Endothelial cell of umbilical vein (primary cell): ENCODE results near the gene DUSP18.

ENCODE experiments used
- EZH2 ChIP-seq: IDR thresholded peaks from 2 replicates; pipeline ENCODE4 v1.6.1; 2012; ENCODE audit warnings: borderline replicate concordance, low read depth, mild to moderate bottlenecking, moderate library complexity, low read length, inconsistent platforms; ENCODE audit not compliant: severe bottlenecking
- FOS ChIP-seq: IDR thresholded peaks from 2 replicates; pipeline ENCODE4 v1.6.1; 2011; ENCODE audit warnings: mild to moderate bottlenecking, low read length, moderate library complexity, borderline replicate concordance; ENCODE audit not compliant: insufficient read depth
- GATA2 ChIP-seq: IDR thresholded peaks from 2 replicates; pipeline ENCODE4 v1.7.0; 2011; ENCODE audit warnings: low read depth, mild to moderate bottlenecking, moderate library complexity, mixed read lengths, low read length; ENCODE audit not compliant: insufficient read length, insufficient read depth
- JUN ChIP-seq: IDR thresholded peaks from 2 replicates; pipeline ENCODE4 v1.6.1; 2011; ENCODE audit warnings: borderline replicate concordance, low read depth; ENCODE audit not compliant: insufficient read length, insufficient read depth
- MAX ChIP-seq: IDR thresholded peaks from 2 replicates; pipeline ENCODE4 v1.6.1; 2011; ENCODE audit not compliant: insufficient read depth, insufficient read length
- POLR2A ChIP-seq: IDR thresholded peaks from 2 replicates; pipeline ENCODE4 v1.6.1; 2012; ENCODE audit warnings: low read depth, mild to moderate bottlenecking, control low read depth, low read length
- TF ChIP-seq, protein P1 (sequence below), 2 donors: IDR thresholded peaks; 1 replicate in 1 of 2; 2 replicates in 1 of 2; pipeline ENCODE4 v1.5.1; 2011; ENCODE audit warnings: low read length in 2 of 2, mild to moderate bottlenecking in 2 of 2, moderate library complexity in 2 of 2, control low read depth in 1 of 2, inconsistent platforms in 1 of 2, low read depth in 1 of 2; ENCODE audit not compliant: insufficient read depth in 1 of 2; ENCODE audit errors: extremely low read depth in 1 of 2

- TF ChIP-seq, protein P1, sequence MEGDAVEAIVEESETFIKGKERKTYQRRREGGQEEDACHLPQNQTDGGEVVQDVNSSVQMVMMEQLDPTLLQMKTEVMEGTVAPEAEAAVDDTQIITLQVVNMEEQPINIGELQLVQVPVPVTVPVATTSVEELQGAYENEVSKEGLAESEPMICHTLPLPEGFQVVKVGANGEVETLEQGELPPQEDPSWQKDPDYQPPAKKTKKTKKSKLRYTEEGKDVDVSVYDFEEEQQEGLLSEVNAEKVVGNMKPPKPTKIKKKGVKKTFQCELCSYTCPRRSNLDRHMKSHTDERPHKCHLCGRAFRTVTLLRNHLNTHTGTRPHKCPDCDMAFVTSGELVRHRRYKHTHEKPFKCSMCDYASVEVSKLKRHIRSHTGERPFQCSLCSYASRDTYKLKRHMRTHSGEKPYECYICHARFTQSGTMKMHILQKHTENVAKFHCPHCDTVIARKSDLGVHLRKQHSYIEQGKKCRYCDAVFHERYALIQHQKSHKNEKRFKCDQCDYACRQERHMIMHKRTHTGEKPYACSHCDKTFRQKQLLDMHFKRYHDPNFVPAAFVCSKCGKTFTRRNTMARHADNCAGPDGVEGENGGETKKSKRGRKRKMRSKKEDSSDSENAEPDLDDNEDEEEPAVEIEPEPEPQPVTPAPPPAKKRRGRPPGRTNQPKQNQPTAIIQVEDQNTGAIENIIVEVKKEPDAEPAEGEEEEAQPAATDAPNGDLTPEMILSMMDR (IDR thresholded peaks at IDR 0.05; ENCODE audit: extremely low read depth in 1 of 2, insufficient read depth in 1 of 2, low read depth in 1 of 2, low read length in 2 of 2): peak in 1 of 2 donors; percentile 5
- no peak for TF ChIP-seq GATA2
- TF ChIP-seq EZH2: no peak
- no peak for TF ChIP-seq MAX
- no peak for TF ChIP-seq POLR2A
- no peak for TF ChIP-seq JUN
- no peak for TF ChIP-seq FOS
These were observed 26.5 kb upstream of the DUSP18 start for GRCh38 chr22:30694171-30694639.
